ENCODE data around the gene CRYAA. TPM values are rescaled to one million over a fixed set of nuclear protein-coding genes. Genes with fewer than 3 reads are reported as not detected.

Gene CRYAA
- total RNA-seq, 5 donors from 2014 or later (not counting 1 experiment from before 2014, with no cell fraction given): not detected

GRCh38 chr21:43191971-43192370 lies 23.2 kb downstream of the CRYAA start:
- Mint-ChIP-seq H3K36me3 (peaks cover 12% of the 10 kb centered on the region), H3K9me3 (no peaks in the 10 kb centered on the region), H3K27me3 (peaks cover 0 to 15% of the 10 kb centered on the region in 2 donors), H3K4me1 (peaks cover 4 to 18% (median 11%) of the 10 kb centered on the region in 3 donors), H3K27ac (no peak overlapping the region), H3K4me3 (no peak overlapping the region)
- Histone ChIP-seq H3K27ac (ENCODE audit: low read length) (no peak overlapping the region), H3K4me3 (ENCODE audit: control insufficient read depth in 1 of 2, extremely low read depth in 1 of 2, low read length in 1 of 2) (no peak overlapping the region), H3K4me1 (ENCODE audit: control insufficient read depth in 1 of 2, extremely low read depth in 1 of 2, insufficient read depth in 2 of 2, low read length in 2 of 2) (no peaks in the 10 kb centered on the region), H3K36me3 (ENCODE audit: control insufficient read depth in 2 of 2, extremely low read depth in 1 of 2, insufficient read depth in 1 of 2, low read length in 1 of 2) (no peaks in the 10 kb centered on the region), H3K27me3 (replicated peaks in 1 of 2; ENCODE audit: control insufficient read depth in 2 of 2, extremely low read depth in 1 of 2, insufficient read depth in 2 of 2, low read length in 1 of 2) (peaks cover 0 to 41% of the 10 kb centered on the region in 2 experiments), H3K9me3 (no peaks in the 10 kb centered on the region)
- ChIA-PET POLR2A (no interaction called here), CTCF (no interaction called here)
- WGBS (ENCODE audit: insufficient coverage): 89% methylated on average over 7 of the region's 7 CpGs
- no peak for DNase-seq
- no peak for ATAC-seq (replicated peaks in 1 of 4)

- ATAC-seq (replicated peaks in 1 of 4): no peak
- no peak overlapping the region for H3K27ac ChIP-seq (ENCODE audit: low read length)
- H3K27me3 ChIP-seq (replicated peaks in 1 of 2; ENCODE audit: control insufficient read depth in 2 of 2, extremely low read depth in 1 of 2, insufficient read depth in 2 of 2, low read length in 1 of 2): peaks cover 0 to 41% of the 10 kb centered on the region in 2 experiments
- ChIA-PET CTCF (no interaction called here), POLR2A (no interaction called here)
- H3K4me1 Mint-ChIP-seq: peaks cover 4 to 24% (median 16%) of the 10 kb centered on the region in 3 donors
- no peak overlapping the region for H3K4me3 ChIP-seq (ENCODE audit: control insufficient read depth in 1 of 2, extremely low read depth in 1 of 2, low read length in 1 of 2)
- peaks cover 0 to 18% of the 10 kb centered on the region in 2 donors for H3K27me3 Mint-ChIP-seq
- H3K36me3 ChIP-seq (ENCODE audit: control insufficient read depth in 2 of 2, extremely low read depth in 1 of 2, insufficient read depth in 1 of 2, low read length in 1 of 2): no peaks in the 10 kb centered on the region
- peaks cover 0 to 2% (median 0%) of the 10 kb centered on the region in 3 donors for H3K9me3 Mint-ChIP-seq
- no peaks in the 10 kb centered on the region for H3K9me3 ChIP-seq
- no peak overlapping the region for H3K4me3 Mint-ChIP-seq
- H3K4me1 ChIP-seq (ENCODE audit: control insufficient read depth in 1 of 2, extremely low read depth in 1 of 2, insufficient read depth in 2 of 2, low read length in 2 of 2): no peaks in the 10 kb centered on the region
- H3K27ac Mint-ChIP-seq: no peak overlapping the region
- 95% methylated on average over 4 of the region's 8 CpGs for WGBS (ENCODE audit: insufficient coverage)
- H3K36me3 Mint-ChIP-seq: peaks cover 12% of the 10 kb centered on the region
- DNase-seq: peak in 2 of 35 experiments; percentile 4 to 7
These were observed 23.8 kb downstream of the CRYAA start for GRCh38 chr21:43192501-43193081.

GRCh38 chr21:43193088-43193650 lies 24.4 kb downstream of the CRYAA start:
- no peak for ATAC-seq (replicated peaks in 1 of 4)
- POLR2A ChIA-PET: no interaction called here
- Histone ChIP-seq H3K36me3 (ENCODE audit: control insufficient read depth in 2 of 2, extremely low read depth in 1 of 2, insufficient read depth in 1 of 2, low read length in 1 of 2) (no peaks in the 10 kb centered on the region), H3K27ac (ENCODE audit: low read length) (no peak overlapping the region), H3K4me1 (ENCODE audit: control insufficient read depth in 1 of 2, extremely low read depth in 1 of 2, insufficient read depth in 2 of 2, low read length in 2 of 2) (no peaks in the 10 kb centered on the region), H3K9me3 (no peaks in the 10 kb centered on the region), H3K4me3 (ENCODE audit: control insufficient read depth in 1 of 2, extremely low read depth in 1 of 2, low read length in 1 of 2) (no peak overlapping the region), H3K27me3 (replicated peaks in 1 of 2; ENCODE audit: control insufficient read depth in 2 of 2, extremely low read depth in 1 of 2, insufficient read depth in 2 of 2, low read length in 1 of 2) (peaks cover 0 to 41% of the 10 kb centered on the region in 2 experiments)
- peaks cover 4 to 21% (median 13%) of the 10 kb centered on the region in 3 donors for H3K4me1 Mint-ChIP-seq
- CTCF ChIA-PET: no interaction called here
- no peak overlapping the region for H3K27ac Mint-ChIP-seq
- no peak overlapping the region for H3K4me3 Mint-ChIP-seq
- WGBS (ENCODE audit: insufficient coverage): 89% methylated on average over 9 of the region's 11 CpGs
- peaks cover 0 to 18% of the 10 kb centered on the region in 2 donors for H3K27me3 Mint-ChIP-seq
- H3K36me3 Mint-ChIP-seq: peaks cover 13% of the 10 kb centered on the region
- DNase-seq: peak in 2 of 35 experiments; percentile 3 to 19
- peaks cover 0 to 5% (median under 1%) of the 10 kb centered on the region in 3 donors for H3K9me3 Mint-ChIP-seq

- Histone ChIP-seq H3K9me3 (peaks cover 4% of the 10 kb centered on the region), H3K27ac (ENCODE audit: low read length) (no peak overlapping the region), H3K4me1 (ENCODE audit: control insufficient read depth in 1 of 2, extremely low read depth in 1 of 2, insufficient read depth in 2 of 2, low read length in 2 of 2) (no peaks in the 10 kb centered on the region), H3K27me3 (replicated peaks in 1 of 2; ENCODE audit: control insufficient read depth in 2 of 2, extremely low read depth in 1 of 2, insufficient read depth in 2 of 2, low read length in 1 of 2) (peaks cover 0 to 41% of the 10 kb centered on the region in 2 experiments), H3K36me3 (ENCODE audit: control insufficient read depth in 2 of 2, extremely low read depth in 1 of 2, insufficient read depth in 1 of 2, low read length in 1 of 2) (no peaks in the 10 kb centered on the region), H3K4me3 (ENCODE audit: control insufficient read depth in 1 of 2, extremely low read depth in 1 of 2, low read length in 1 of 2) (no peak overlapping the region)
- peaks cover 5 to 11% (median 7%) of the 10 kb centered on the region in 3 donors for H3K9me3 Mint-ChIP-seq
- peaks cover 1 to 15% (median 10%) of the 10 kb centered on the region in 3 donors for H3K4me1 Mint-ChIP-seq
- H3K27ac Mint-ChIP-seq: no peak overlapping the region
- H3K27me3 Mint-ChIP-seq: peaks cover 0 to 18% of the 10 kb centered on the region in 2 donors
- 76% methylated on average over 17 of the region's 19 CpGs for WGBS (ENCODE audit: insufficient coverage)
- H3K4me3 Mint-ChIP-seq: no peak overlapping the region
- peaks cover 19% of the 10 kb centered on the region for H3K36me3 Mint-ChIP-seq
- POLR2A ChIA-PET: no interaction called here
- DNase-seq (peak in 2 of 35 experiments; percentile 1 to 10), ATAC-seq (replicated peaks in 1 of 4) (no peak)
- CTCF ChIA-PET: no interaction called here
These were observed 25.0 kb downstream of the CRYAA start for GRCh38 chr21:43193651-43194302.

GRCh38 chr21:43194303-43195120 lies 25.7 kb downstream of the CRYAA start:
- Histone ChIP-seq H3K27me3 (replicated peaks in 1 of 2; ENCODE audit: control insufficient read depth in 2 of 2, extremely low read depth in 1 of 2, insufficient read depth in 2 of 2, low read length in 1 of 2) (peaks cover 0 to 41% of the 10 kb centered on the region in 2 experiments), H3K36me3 (ENCODE audit: control insufficient read depth in 2 of 2, extremely low read depth in 1 of 2, insufficient read depth in 1 of 2, low read length in 1 of 2) (no peaks in the 10 kb centered on the region), H3K9me3 (peaks cover 4% of the 10 kb centered on the region), H3K27ac (ENCODE audit: low read length) (no peak overlapping the region), H3K4me1 (ENCODE audit: control insufficient read depth in 1 of 2, extremely low read depth in 1 of 2, insufficient read depth in 2 of 2, low read length in 2 of 2) (no peaks in the 10 kb centered on the region), H3K4me3 (ENCODE audit: control insufficient read depth in 1 of 2, extremely low read depth in 1 of 2, low read length in 1 of 2) (no peak overlapping the region)
- 76% methylated on average over 15 of the region's 23 CpGs for WGBS (ENCODE audit: insufficient coverage)
- ChIA-PET CTCF (no interaction called here), POLR2A (no interaction called here)
- Mint-ChIP-seq H3K27ac (no peak overlapping the region), H3K4me1 (peaks cover 0 to 12% (median 6%) of the 10 kb centered on the region in 3 donors), H3K4me3 (no peak overlapping the region), H3K36me3 (peaks cover 19% of the 10 kb centered on the region), H3K27me3 (peaks cover 0 to 18% of the 10 kb centered on the region in 2 donors), H3K9me3 (peaks cover 5 to 11% (median 7%) of the 10 kb centered on the region in 3 donors)
- DNase-seq (peak in 2 of 35 experiments; percentile 3 to 15), ATAC-seq (replicated peaks in 1 of 4) (no peak)

All from T-cell (primary cell).